Stimulated activated naive CD4-positive, alpha-beta T cell treated with Interleukin-2 at 50 U/mL for 16 hours (primary cell): ENCODE data around the gene SLC22A4.
A peak's percentile ranks its signal among the peaks of the same experiment; 100 is the strongest.

Experiments used
- DNase-seq: peaks from one replicate; lab custom pipeline; 2025; lab: John Stamatoyannopoulos, UW

SLC22A4 gene

DNA sequence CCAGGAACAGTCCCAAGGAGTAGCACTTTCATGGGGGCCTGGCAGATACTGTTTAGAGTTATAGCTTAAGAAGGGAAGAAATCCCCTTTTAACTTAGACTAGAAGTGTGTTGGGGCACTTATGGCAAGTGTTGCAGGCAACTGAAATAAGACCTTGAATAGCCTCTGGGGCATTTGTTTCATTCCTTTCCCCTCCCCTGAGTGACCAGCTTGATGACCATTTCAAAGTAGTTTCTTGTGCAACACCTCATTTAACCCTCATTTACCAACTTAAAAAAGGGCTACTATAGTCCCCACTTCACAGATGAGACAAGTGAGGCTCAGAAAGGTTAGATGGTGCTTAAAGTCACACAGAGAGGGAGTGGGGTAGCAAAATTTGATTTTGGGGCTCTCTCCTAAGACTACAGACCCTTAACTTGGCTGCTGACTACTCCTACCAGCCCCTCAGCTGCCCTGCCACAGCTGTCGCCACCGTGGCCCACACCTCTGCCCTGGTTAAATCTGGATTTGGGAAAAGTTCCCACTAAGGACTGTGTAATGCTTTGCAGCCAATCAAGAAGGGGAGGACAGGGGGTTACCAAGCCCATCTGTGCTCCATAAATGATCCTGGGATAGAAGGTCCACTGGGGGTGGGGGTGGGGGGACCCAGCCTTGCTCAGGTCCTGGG, 31.2 kb upstream of the SLC22A4 start:
- DNase-seq: no peak

DNA sequence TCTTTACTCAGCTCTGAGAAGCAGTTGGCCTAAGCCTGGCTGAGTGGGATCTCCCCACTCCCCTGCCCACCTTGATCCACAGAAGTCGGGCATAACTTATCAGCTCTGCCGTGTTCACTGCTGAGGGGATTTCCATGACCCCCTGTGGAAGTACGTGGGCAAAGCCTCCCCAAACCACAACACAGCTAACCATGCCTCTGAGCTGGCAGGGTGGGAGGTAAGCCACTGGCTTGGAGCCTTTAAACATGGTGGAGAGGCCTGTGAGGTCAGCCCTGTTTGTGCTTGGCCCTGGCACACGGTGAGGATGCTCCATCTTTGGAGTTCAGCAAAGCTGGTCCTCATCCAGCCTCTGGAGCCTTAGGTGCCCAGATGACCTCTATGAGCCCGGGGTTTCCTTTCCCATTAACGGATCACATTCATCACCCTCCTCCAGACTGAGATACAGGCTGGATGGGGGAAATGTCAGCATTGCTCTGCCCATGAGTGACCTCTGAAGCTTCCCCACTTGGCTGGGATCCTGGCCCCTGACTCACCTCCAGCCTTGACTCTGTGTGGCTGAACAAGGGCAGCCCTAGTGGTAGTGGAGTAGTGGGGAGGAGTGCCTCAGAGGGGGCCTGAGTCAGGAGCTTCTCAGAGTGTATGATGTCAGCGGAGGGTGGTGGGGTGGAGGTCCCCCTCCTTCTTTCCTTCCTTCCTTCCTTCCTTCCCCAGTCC, 30.5 kb upstream of the SLC22A4 start:
- DNase-seq: peak; percentile 11

DNA sequence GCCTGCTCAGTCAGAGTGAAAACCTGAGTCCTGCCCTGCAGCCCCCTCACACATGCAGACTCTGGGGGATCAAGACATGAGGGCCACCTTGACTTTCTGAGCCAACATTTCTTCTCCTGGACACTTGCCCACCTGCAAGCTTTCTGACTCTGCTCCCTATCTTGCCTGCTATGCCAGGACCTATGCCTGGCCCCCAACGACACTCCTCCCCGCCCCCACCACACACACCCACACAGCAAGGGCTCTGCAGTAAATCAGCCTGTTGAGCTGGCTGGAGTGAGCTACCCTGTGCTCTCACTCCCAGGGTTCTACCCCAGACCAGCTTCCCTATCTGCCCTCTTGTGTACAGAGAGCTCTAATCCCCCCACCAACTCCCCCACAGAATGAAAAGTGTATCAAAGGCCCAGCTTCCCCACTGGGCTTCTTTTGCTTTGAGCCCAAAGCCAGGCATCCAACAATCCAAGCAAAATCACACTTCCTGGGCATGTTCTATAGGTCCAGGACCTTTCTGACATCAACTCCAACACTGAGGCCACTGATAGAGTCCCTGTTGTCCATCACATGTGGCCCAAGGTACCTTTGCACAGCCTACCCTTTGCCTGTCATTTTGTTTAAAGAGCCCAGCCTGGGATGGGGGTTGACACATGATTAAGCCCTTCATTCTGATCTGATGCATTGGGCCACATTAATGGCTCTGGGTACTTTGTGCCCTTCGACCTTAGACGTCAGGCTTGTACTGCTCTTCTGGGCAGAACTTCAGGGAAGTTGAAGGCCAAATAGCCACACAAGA, 29.5 kb upstream of the SLC22A4 start:
- DNase-seq: no peak

DNA sequence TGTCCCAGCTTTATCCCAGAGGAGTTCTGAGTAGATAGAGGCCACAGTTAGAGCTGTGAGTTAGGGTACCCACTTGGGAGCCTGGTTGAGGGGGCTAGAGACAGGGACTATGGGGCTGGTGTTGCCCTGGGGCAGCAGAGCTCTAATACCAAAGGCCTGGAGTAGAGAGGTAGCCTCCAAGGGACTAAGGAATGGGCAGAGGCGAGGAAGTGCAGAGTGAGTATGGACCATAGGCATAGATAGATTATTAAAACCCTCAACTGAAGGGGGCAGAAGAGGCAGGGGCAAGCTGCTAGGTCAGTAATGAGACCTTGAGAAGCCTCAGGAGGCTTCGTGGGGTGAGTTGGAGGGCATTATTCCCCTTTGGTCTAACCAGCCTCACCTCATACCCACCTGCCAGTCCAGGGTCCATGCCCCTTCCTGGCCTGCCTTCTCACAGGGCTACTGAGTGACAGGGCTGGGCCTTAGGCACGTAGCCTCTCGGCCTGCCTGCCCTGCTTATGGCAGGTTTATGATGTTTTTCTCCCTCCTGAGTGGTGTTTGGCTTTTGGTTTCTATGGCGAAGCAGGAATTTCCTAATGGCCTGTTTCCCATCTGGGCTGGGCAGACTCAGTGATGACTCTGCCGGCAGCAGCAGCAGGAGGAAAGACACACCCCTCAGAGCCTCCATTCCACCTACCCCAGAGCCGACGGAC, 28.7 kb upstream of the SLC22A4 start:
- no peak for DNase-seq

DNA sequence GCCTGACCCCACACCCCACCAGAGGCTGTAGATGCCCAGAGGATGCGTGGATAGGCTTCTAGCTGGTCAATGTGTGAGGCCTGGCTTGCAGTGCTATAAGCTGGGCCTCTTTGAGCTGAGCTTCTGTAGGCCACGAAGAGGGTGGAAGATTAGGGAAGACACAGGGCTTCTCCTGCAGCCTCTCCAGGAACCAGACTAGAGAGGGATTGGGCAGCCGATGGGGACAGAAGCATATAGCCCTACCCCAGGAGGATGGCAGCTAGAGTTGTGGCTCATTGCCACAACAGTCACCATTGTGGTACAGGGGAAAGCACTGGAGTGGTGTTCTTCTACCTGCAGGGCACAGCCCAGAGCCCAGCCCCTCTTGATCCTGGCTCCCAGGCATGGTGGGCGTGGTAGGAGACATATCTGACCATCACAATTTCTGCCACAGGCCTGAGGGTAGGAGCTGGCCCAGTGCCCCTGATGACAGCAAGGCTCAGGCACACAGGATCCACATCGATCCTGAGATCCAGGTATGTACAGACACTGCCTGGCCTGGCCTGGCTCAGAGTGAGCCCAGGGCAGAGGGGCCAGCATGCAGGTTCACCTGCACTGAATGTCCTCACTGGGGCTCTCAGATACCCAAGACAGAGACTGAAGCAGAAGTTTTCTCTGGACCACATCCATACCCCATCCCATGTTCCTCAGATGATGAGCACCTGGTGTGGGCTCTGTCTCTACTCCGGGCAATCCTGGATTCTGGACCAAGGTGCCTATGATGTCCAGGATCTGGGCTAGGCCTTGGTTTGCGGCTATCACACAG, 28.0 kb upstream of the SLC22A4 start:
- DNase-seq: no peak

DNA sequence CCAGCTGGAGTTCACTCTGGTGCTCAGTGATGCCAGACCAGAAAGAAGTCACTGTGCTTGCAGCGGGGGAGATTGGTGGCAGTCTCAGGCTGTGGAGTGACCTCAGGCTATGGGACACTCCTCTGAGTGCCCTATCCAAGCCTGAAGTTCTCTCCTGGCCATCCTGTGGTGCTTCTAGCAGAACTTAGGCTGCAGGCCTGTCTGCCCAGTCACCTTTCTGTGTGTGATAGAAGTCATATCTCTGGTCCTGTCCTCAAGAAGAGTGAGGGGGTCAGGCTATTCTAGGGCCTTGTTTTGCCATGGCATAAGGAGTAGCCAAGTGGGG, 27.4 kb upstream of the SLC22A4 start:
- DNase-seq: no peak

DNA sequence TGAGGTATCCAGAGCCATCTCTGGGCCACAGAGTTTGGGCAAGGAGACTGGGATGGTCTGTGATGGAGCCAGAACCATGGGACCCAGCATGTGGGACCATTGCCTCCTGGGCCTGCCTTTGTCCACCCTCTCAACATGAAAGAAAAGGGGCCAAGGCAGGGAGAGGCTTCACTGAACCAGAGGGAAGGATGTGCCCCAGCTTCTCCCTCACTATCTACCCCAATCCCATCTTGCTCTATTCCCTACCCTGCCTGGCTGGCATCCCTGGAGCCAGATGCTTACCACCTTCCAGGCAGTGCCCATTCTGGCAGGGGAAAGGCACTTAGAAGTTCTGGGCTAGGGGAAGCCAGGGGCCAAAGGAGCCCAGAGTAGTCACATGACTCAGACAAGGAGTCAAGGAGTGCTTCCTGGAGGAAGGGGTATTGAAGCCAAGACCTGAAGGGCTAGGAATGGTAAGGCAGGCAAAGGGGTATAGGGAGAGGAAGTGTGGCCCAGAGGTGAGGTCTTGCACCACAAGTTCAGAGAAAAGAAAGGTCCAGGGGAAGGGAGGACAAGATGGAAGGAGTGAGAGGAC, 26.9 kb upstream of the SLC22A4 start:
- no peak for DNase-seq

DNA sequence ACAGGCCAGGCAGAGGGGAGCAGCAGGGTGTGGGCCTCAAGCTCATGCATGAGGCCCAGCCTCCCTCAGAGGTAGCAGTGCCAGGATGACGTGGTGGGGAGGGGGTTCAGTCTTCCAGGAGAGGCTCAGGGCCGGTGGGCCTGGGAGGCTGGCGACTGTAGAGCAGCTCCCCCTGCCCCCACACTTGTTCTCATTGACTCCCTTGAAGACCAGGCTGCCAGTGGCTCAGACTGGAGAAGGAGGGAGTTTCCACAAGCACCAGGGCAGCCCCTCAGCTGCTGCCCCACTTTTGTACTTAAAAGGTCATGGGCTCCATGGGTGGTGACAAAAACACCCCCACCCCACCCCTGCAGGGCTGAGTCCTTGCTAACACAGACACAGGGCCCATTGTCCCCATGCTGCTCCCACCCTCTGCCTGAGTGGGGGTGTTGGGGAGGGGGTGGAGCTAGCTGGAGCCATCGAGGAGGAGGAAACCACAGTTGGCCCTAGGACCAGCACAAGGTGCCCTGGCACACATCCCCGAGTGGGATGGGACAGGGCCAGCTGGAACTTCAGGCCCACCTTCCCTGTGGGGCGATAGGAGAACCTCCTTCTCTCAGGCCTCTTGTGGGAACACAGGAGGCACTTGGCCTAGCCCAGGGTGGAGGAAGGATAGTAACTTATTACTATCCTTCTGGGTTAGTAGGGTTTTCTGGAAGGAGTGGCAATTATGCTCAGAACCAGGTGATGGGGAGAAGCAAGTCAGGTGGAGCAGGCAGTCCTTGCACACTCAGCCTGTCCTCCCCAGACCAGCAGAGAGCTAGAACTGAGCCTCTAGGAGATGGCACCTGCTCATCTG, 26.0 kb upstream of the SLC22A4 start:
- no peak for DNase-seq

DNA sequence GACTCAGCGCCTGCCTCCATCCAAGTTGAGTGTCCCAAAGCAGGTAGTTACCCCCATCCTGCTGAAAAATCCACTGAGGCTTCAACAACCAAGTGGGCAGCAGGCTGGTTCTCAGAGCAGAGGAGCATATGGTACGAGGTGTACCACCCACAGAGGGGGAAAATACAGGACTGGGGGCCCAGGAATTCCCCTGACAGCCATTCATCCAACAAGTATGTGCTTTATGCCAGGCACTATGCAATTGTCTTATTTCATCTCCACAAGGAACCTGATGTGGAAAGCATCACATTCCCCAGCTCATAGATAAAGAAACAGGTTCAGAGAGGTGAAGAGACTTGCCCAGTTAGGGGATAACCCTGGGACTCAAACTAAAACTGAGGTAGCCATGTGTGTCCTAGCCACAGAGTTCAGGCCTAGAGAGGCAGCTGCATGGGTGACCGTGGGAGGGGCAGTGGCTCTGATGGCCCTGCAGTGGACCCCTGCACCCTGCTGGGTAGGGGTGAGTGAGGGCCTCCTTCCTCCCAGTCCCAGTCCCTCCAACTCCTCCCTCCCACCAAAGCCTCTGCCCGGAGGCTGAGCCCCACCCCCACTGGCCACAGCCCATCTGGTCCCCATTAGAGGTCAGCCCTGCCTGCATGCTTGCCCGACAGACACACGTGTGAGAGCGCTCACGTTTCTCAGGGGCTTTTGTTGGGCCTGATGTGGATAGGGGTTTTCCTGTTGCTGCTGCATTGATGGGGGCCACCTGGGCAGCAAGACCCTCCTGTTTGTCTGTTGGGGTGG, 25.2 kb upstream of the SLC22A4 start:
- no peak for DNase-seq

DNA sequence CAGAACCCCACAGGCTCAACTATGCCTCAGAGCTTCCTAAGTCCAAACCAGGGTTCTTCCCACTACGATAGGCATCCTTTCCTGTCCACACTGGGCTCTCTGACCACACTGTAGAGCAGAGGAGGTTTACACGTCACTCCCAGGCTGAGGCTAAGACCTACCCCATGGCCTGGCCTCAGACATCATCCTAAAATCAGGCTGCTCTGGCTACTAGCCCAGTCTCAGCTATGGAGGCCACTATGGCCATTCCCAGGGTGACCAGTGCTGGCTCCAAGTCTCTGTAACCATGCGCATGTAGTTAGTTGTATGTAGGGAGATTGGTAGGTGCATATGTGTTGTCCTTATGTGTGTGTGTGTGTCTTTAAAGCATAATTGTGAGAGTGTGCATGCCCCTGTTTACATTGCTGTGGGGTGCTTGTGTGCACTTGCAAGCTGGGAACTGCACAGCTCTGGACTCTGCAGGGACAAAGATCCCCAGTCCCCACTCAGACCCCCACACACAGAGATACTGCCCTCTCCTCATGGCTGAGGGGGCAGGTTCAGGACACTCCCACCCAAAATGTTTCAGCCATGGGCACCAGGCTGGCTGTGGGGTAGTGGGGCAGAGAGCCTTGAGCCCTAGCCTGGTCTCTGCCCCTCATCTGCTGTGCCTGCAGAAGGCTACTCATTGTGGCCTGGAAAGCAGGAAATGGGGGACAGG, 24.4 kb upstream of the SLC22A4 start:
- no peak for DNase-seq

DNA sequence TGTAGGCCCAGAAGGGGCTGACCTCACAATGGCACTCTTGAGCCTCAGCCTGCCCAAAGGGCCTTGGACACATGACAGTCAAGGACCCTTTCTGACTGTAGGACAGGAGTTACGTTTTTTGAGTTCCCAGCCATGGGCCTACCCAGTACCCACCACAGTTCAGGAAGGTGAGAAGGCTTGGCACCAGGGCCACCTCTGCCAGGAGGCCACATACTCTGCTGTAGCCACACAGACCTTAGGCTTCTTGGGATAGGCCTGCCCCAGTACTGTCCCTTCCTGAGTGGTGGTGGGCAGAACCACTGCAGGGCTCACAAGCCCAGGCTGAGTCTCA, 23.9 kb upstream of the SLC22A4 start:
- DNase-seq: no peak

DNA sequence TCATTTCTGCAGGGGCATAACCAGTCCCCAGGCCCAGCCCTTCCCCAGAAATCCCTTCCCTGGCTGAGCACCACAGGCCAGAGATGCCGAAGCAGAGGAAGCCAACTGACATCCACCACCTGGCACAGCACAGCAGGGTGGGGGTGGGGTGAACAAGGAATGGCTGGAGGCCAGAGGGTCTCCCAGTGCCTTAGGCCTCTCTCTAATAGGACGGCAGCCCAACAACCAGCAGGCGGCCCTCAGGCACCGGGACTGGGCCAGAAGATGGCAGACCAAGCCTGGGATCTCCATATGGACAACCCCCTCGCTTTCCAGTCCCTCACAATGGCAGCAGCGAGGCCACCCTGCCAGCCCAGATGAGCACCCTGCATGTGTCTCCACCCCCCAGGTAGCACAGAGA, 23.5 kb upstream of the SLC22A4 start:
- DNase-seq: no peak

DNA sequence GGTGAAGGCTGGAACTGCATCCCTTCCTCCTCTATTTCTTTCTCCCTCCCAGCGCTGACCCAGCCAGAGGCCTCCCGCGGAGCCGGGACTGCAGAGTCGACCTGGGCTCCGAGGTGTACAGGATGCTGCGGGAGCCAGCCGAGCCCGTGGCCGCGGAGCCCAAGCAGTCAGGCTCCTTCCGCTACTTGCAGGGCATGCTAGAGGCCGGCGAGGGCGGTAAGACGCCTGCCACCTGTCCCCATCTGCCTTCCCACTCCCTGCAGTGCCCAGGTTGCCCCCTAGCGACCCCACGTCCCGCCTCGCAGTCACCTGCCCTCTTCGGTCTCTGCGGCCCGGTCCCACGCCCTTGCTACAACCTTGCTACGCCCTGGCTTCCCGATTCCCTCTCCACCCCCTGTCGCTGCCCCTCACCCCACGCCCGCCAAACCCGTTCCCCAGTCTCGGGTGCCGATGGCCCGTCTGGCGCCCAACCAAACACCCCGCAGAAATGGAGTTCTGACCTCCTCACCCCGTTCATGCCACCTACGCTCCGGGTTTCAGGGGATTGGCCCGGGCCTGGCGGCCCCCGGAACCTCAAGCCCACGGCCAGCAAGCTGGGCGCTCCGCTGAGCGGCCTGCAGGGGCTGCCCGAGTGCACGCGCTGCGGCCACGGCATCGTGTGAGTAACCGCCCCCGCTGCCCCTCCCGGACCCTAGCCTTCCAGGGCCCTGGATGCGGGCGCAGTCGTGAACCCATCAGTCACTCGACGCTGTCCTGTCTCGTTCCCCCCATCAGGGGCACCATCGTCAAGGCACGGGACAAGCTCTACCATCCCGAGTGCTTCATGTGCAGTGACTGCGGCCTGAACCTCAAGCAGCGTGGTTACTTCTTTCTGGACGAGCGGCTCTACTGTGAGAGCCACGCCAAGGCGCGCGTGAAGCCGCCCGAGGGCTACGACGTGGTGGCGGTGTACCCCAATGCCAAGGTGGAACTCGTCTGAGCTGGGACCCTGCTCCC, 22.6 kb upstream of the SLC22A4 start:
- no peak for DNase-seq

DNA sequence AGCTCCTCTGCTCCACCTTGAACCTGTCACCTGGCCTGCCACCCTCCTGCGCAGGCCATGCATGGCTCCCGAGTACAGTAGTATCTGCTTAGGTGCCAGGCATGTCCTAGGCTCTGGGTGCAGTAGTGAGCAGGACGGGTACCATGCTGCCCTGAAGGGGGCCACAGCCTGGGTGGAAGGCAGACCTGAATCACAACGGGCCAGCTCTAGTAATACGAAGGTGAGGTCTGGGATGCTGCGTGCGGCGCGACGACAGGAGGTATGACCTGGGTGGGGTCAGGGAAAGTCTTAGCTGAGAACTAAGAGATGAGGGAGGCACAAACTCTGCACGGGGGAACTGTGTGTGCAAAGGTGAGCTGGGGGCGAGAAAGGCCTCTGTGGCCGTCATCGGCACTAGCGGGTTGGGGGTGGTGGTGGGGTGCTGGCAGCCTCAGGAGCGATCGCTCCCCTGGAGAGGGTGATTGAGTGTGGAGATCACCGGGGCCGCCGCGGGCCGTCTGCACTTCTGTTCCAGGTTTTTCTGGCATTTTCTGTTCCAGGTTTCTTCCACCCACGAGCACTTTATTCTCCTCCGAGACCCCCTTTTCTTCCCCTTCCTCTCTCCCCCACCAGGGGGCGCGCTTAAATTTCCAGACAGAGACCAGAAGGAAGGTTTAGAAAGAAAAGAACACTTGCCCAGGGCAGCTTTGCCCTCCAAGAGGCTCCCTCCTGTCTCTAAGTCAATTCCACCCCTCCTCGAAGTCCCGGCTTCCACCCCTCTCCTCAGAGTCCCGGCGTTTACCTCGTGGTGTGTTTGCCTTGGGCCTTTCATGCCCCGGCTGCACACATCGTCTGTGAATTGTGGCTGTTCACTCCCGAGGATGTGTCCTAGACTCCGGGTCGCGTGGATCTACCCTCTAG, 21.6 kb upstream of the SLC22A4 start:
- DNase-seq: peak; percentile 35

DNA sequence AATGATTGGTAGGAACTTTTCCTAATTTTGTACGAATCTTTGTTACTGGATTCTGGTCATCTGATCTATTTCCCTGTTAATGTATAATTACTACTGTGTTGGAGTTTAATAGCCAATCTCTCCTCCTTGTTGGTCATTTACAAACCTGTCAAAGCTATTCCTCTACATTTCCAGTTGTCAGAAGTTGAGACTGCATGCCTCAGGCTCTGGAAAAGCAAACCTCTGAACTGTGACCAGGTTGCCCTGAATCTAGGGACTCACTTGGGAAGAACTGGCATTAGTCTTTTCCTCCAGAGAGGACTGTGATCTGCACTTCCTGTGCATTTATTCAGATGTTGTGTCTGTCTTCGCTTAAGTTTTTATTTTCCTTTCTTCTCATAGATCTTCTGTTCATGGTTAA, 20.6 kb upstream of the SLC22A4 start:
- DNase-seq: no peak

DNA sequence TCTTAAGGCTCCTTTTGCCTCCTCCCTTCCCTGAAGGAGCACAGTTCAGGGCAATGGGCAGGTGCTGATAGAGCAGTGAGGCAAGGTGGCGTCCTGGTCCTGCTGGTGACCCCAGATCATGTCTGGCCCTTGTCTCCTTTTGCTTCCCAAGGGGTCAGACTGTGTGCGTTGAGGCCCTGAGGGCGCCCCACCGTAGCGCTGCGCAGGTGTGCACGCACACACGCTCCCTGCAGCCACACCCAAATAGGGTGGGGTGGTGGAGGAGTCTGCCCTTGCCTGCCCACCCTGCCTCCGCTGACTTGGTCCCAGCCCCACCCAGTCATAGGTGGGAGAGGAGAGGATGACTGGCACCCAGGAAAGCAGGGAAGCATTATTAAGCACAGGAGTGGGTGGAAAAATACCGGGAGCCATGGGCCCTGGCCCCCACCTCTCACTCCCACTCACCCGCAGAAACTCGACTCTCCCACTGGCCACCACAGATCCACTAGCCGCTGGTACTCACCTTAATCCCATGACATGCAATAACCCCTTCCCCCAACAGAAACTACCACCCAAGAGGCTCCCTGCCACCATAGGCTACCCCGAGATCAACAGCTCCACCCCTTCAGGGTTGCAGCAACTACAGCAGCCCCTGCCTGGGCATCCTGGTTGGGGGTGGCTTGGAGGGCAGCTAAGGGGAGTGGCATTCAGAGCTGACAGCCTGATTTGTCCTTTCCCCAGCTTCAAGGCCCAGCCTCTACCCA, 20.0 kb upstream of the SLC22A4 start:
- no peak for DNase-seq
